Measurements from ENCODE around the gene PPFIBP1. TPM values are rescaled to one million over a fixed set of nuclear protein-coding genes. Genes with fewer than 3 reads are reported as not detected.

The PPFIBP1 gene
- polyA plus RNA-seq, 2 of the 4 experiments (the other 2 are of a cell fraction), result 24.8 to 89.0 TPM

DNA sequence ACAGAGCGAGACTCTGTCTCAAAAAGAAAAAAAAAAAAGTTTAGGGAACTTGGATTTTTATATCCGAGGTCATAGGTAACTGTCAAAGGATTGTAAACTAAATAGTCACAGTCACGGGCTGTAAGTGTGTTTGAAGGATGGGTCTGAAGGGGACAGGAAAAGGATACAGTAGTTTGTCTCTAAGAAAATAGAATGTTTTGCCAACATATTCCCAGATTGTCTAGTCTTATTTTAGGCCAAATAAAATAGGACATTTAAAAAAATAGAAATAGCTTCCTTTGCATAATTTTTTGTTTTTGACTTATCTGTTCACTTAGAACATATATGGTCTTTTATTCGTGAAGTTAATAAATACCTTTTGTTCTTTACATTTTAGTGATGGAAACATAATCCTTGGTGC is 148.0 kb downstream of the PPFIBP1 start:
- 87% methylated on average over 4 of the region's 4 CpGs for WGBS (ENCODE audit: missing lambda C conversion rate)
- FAIRE-seq (no peak), ATAC-seq (no peak), DNase-seq (ENCODE audit: low read depth in 1 of 2, low spot score in 1 of 2) (no peak)
- no peak for TF ChIP-seq FOSB (CRISPR knock-in tag; IDR thresholded peaks at IDR 0.05)
- H3K4me2 ChIP-seq, result no peak overlapping the region
- H3K27ac ChIP-seq, result no peak overlapping the region
- H3K4me1 ChIP-seq, result no peaks in the 10 kb centered on the region
- no peaks in the 10 kb centered on the region for H3K9me3 ChIP-seq
- POLR2A ChIA-PET, result no interaction called here
- CTCF ChIA-PET, result interaction anchor here (0.7 kb wide), 1 partner anchor 492 kb away, joined by 3 read pairs; no protein-coding TSS in a partner anchor
- H3K4me3 ChIP-seq, result no peak overlapping the region

DNA sequence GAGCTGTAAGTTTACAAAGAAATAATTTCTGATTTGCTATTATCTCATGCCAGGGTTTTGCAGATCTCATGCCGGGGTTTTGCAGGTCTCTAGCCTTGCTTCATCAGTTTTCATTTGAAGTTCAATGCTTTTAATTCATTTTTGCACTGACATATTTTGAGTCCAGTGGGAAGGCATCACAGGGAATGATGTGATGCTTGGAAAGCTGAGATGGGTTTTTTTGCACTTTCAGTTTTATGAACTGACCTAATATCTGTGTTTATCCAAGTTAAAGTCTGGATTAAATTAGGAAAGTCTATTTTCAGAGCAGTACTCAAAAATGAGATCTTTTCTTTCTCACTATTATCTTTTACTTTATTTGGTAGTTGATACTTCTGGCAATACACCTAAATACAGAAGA is 148.6 kb downstream of the PPFIBP1 start:
- H3K4me3 ChIP-seq, result no peak overlapping the region
- TF ChIP-seq, protein P1, sequence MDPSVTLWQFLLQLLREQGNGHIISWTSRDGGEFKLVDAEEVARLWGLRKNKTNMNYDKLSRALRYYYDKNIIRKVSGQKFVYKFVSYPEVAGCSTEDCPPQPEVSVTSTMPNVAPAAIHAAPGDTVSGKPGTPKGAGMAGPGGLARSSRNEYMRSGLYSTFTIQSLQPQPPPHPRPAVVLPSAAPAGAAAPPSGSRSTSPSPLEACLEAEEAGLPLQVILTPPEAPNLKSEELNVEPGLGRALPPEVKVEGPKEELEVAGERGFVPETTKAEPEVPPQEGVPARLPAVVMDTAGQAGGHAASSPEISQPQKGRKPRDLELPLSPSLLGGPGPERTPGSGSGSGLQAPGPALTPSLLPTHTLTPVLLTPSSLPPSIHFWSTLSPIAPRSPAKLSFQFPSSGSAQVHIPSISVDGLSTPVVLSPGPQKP (IDR thresholded peaks at IDR 0.05; ENCODE audit: low read depth, low read length), result no peak
- TF ChIP-seq, protein P2, sequence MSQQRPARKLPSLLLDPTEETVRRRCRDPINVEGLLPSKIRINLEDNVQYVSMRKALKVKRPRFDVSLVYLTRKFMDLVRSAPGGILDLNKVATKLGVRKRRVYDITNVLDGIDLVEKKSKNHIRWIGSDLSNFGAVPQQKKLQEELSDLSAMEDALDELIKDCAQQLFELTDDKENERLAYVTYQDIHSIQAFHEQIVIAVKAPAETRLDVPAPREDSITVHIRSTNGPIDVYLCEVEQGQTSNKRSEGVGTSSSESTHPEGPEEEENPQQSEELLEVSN (IDR thresholded peaks at IDR 0.05; ENCODE audit: borderline replicate concordance, low read depth), result no peak
- TF ChIP-seq FOSB (CRISPR knock-in tag; IDR thresholded peaks at IDR 0.05) (no peak), MAZ (IDR thresholded peaks at IDR 0.05; ENCODE audit: borderline replicate concordance, low read depth, low read length) (no peak), HOXB5 (CRISPR knock-in tag; IDR thresholded peaks at IDR 0.05) (no peak), RAD21 (conservative IDR thresholded peaks at IDR 0.05 in 1 of 2, IDR thresholded peaks at IDR 0.05 in 1 of 2) (no peak)
- H3K9me3 ChIP-seq, result no peaks in the 10 kb centered on the region
- FAIRE-seq (peak; percentile 84), DNase-seq (ENCODE audit: low read depth in 1 of 2, low spot score in 1 of 2) (no peak), ATAC-seq (no peak)
- no peak overlapping the region for H3K4me2 ChIP-seq
- H3K4me1 ChIP-seq, result no peaks in the 10 kb centered on the region
- 94% methylated on average over 1 of the region's 1 CpG for WGBS (ENCODE audit: missing lambda C conversion rate)
- ChIA-PET POLR2A (no interaction called here), CTCF (interaction anchor here (0.7 kb wide), 1 partner anchor 493 kb away, joined by 3 read pairs; no protein-coding TSS in a partner anchor)
- H3K27ac ChIP-seq, result no peak overlapping the region

DNA sequence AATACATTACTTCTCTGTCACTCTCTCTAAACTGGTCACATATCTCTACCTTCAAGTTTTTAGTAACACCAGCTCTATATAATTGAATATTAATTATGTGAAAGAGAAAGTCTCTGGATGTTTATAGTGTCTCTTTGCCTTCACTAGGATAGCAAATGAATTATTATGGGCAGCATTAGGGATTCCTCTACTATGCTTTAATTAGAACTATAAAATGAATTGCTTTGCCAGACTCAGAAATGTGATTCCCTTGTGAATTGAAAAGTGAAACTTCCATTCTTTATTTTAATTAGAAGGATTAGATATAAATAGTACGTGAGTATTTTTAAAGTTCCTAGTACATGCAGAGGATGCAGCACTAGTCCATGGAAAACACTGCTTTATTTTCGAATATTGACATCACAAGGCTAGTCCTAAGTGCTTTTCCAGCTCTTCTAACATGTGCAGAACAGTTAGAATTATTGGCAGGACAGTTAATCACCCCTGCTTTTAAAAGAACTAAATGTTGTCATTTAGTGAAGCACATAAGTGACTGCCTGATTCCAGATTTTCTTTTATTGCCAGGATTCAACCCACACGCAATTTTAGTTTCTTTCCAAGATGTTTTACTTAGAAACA is 149.2 kb downstream of the PPFIBP1 start:
- H3K4me2 ChIP-seq, result no peak overlapping the region
- no peak overlapping the region for H3K4me3 ChIP-seq
- 78% methylated on average over 3 of the region's 3 CpGs for WGBS (ENCODE audit: missing lambda C conversion rate)
- no peaks in the 10 kb centered on the region for H3K4me1 ChIP-seq
- H3K9me3 ChIP-seq, result no peaks in the 10 kb centered on the region
- DNase-seq (ENCODE audit: low read depth in 1 of 2, low spot score in 1 of 2), result no peak
- no peak overlapping the region for H3K27ac ChIP-seq
- POLR2A ChIA-PET, result no interaction called here
- TF ChIP-seq FOXS1 (CRISPR knock-in tag; IDR thresholded peaks at IDR 0.05) (no peak), CBX8 (IDR thresholded peaks at IDR 0.05) (no peak), PHF8 (IDR thresholded peaks at IDR 0.05; ENCODE audit: borderline replicate concordance, low read depth) (no peak), JUNB (IDR thresholded peaks at IDR 0.05) (no peak)
- TF ChIP-seq, protein P3, sequence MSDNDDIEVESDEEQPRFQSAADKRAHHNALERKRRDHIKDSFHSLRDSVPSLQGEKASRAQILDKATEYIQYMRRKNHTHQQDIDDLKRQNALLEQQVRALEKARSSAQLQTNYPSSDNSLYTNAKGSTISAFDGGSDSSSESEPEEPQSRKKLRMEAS (IDR thresholded peaks at IDR 0.05), result no peak
- TF ChIP-seq, protein P4, sequence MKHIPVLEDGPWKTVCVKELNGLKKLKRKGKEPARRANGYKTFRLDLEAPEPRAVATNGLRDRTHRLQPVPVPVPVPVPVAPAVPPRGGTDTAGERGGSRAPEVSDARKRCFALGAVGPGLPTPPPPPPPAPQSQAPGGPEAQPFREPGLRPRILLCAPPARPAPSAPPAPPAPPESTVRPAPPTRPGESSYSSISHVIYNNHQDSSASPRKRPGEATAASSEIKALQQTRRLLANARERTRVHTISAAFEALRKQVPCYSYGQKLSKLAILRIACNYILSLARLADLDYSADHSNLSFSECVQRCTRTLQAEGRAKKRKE (CRISPR knock-in tag; IDR thresholded peaks at IDR 0.05; ENCODE audit: low read depth), result no peak
- CTCF ChIA-PET, result no interaction called here
- ATAC-seq, result no peak
- peak; percentile 63 for FAIRE-seq

DNA sequence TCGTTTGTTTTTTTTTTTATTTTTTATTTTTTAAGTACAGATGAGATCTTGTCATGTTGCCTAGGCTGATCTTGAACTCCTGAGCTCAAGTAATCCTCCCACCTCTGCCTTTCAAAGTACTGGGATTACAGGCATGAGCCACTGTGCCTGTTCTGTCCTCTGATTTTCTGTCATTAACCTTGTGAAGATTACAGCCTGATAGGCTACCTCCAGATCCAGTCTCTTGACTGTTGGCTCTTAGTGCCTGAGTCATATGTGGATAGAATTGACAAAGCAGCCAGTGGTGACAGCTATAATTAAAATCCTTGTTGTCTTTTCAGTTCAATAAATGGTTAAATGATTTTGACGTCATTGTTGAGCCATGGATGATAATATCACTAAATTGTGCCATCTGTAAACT is 151.0 kb downstream of the PPFIBP1 start:
- Histone ChIP-seq H3K4me3 (no peak overlapping the region), H3K4me2 (no peak overlapping the region), H3K27ac (no peak overlapping the region), H3K9me3 (no peaks in the 10 kb centered on the region), H3K4me1 (no peaks in the 10 kb centered on the region)
- no peak for DNase-seq (ENCODE audit: low read depth in 1 of 2, low spot score in 1 of 2)
- ChIA-PET CTCF (interaction anchor here (0.6 kb wide), 1 partner anchor 135 kb away, joined by 4 read pairs; no protein-coding TSS in a partner anchor), POLR2A (no interaction called here)
- no peak for FAIRE-seq
- ATAC-seq, result no peak
- 51% methylated on average over 2 of the region's 2 CpGs for WGBS (ENCODE audit: missing lambda C conversion rate)
- TF ChIP-seq TFCP2L1 (CRISPR knock-in tag; IDR thresholded peaks at IDR 0.05), result no peak
- TF ChIP-seq ZSCAN20 (CRISPR knock-in tag; IDR thresholded peaks at IDR 0.05), result no peak
- TF ChIP-seq, protein P3 (IDR thresholded peaks at IDR 0.05), result no peak
- TF ChIP-seq ESRRA (IDR thresholded peaks at IDR 0.05; ENCODE audit: borderline replicate concordance, low read length), result no peak
- no peak for TF ChIP-seq HOXB5 (CRISPR knock-in tag; IDR thresholded peaks at IDR 0.05)
- TF ChIP-seq NFE2L2 (conservative IDR thresholded peaks at IDR 0.05; ENCODE audit: low read length), result no peak
- TF ChIP-seq, protein P5, sequence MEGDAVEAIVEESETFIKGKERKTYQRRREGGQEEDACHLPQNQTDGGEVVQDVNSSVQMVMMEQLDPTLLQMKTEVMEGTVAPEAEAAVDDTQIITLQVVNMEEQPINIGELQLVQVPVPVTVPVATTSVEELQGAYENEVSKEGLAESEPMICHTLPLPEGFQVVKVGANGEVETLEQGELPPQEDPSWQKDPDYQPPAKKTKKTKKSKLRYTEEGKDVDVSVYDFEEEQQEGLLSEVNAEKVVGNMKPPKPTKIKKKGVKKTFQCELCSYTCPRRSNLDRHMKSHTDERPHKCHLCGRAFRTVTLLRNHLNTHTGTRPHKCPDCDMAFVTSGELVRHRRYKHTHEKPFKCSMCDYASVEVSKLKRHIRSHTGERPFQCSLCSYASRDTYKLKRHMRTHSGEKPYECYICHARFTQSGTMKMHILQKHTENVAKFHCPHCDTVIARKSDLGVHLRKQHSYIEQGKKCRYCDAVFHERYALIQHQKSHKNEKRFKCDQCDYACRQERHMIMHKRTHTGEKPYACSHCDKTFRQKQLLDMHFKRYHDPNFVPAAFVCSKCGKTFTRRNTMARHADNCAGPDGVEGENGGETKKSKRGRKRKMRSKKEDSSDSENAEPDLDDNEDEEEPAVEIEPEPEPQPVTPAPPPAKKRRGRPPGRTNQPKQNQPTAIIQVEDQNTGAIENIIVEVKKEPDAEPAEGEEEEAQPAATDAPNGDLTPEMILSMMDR (IDR thresholded peaks at IDR 0.05), result no peak
- no peak for TF ChIP-seq TP53 (CRISPR knock-in tag; IDR thresholded peaks at IDR 0.05)
- no peak for TF ChIP-seq FOSL2 (IDR thresholded peaks at IDR 0.05)
- TF ChIP-seq FOSL2 (CRISPR knock-in tag; IDR thresholded peaks at IDR 0.05), result no peak
- TF ChIP-seq MAZ (IDR thresholded peaks at IDR 0.05; ENCODE audit: borderline replicate concordance, low read depth, low read length), result no peak
- TF ChIP-seq, protein P6, sequence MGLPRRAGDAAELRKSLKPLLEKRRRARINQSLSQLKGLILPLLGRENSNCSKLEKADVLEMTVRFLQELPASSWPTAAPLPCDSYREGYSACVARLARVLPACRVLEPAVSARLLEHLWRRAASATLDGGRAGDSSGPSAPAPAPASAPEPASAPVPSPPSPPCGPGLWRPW (IDR thresholded peaks at IDR 0.05), result no peak
- TF ChIP-seq, protein P2 (IDR thresholded peaks at IDR 0.05; ENCODE audit: borderline replicate concordance, low read depth), result no peak
- no peak for TF ChIP-seq SREBF2 (IDR thresholded peaks at IDR 0.05)
- TF ChIP-seq ZC3H11A (IDR thresholded peaks at IDR 0.05), result no peak

Data from A549 (cell line).